SK-N-SH treated with all-trans-retinoic acid at 6 μM for 48 hours (cell line): Measurements from ENCODE around the gene PRELID3B.

Source experiments
- BACH2 ChIP-seq: fragments of 250-450 bp; sonication (Bioruptor Pico); IDR thresholded peaks from 2 replicates; pipeline ENCODE4 v1.9.0; 2021; ENCODE audit warnings: mild to moderate bottlenecking, borderline replicate concordance
- CREB5 ChIP-seq: fragments of 250-450 bp; sonication (Bioruptor Pico); IDR thresholded peaks from 2 replicates; pipeline ENCODE4 v1.5.1; 2020; ENCODE audit warnings: low read depth, mild to moderate bottlenecking, moderate library complexity
- PATZ1 ChIP-seq: fragments of 250-450 bp; sonication (Bioruptor Pico); IDR thresholded peaks from 2 replicates; pipeline ENCODE4 v1.8.0; 2020; ENCODE audit warnings: mild to moderate bottlenecking, moderate library complexity, borderline replicate concordance
- RARB ChIP-seq: fragments of 250-450 bp; sonication (Bioruptor Pico); IDR thresholded peaks from 2 replicates; pipeline ENCODE4 v1.8.0; 2021; ENCODE audit warnings: mild to moderate bottlenecking, moderate library complexity
- ZFP3 ChIP-seq: fragments of 250-450 bp; sonication (Bioruptor Pico); IDR thresholded peaks from 2 replicates; pipeline ENCODE4 v1.5.0; 2020; ENCODE audit warnings: mild to moderate bottlenecking, moderate library complexity
- ZFP30 ChIP-seq: fragments of 450-650 bp; formaldehyde crosslinking; IDR thresholded peaks from 2 replicates; pipeline ENCODE4 v1.5.0; 2022; ENCODE audit warnings: mild to moderate bottlenecking, moderate library complexity
- ZNF565 ChIP-seq: fragments of 450-650 bp; formaldehyde crosslinking; conservative IDR thresholded peaks from 2 replicates; pipeline ENCODE4 v1.5.0; 2020; ENCODE audit warnings: low read depth, mild to moderate bottlenecking, moderate library complexity
- ZNF70 ChIP-seq: fragments of 450-650 bp; formaldehyde crosslinking; IDR thresholded peaks from 2 replicates; pipeline ENCODE4 v1.5.0; 2020; ENCODE audit warnings: mild to moderate bottlenecking, moderate library complexity

- no peak for TF ChIP-seq ZFP3 (CRISPR knock-in tag)
- no peak for TF ChIP-seq ZNF70 (CRISPR knock-in tag)
- no peak for TF ChIP-seq ZFP30 (CRISPR knock-in tag)
- TF ChIP-seq ZNF565 = no peak
- TF ChIP-seq RARB (CRISPR knock-in tag) = no peak
- no peak for TF ChIP-seq PATZ1 (CRISPR knock-in tag)
- no peak for TF ChIP-seq CREB5 (CRISPR knock-in tag)
- no peak for TF ChIP-seq BACH2 (CRISPR knock-in tag)
These were observed 40.2 kb downstream of the PRELID3B start for GRCh38 chr20:59002388-59002787.
